H9 (cell line): ENCODE results near the gene KDM2A. TPM values are rescaled to one million over a fixed set of nuclear protein-coding genes. Genes with fewer than 3 reads are reported as not detected.

ENCODE experiments used
- DNase-seq: peaks from one replicate; pipeline ENCODE4 v3.0.0-alpha.2; 2017
- H2AFZ ChIP-seq: one replicate; pipeline ENCODE4 v1.6.1; 2013; ENCODE audit warnings: mild to moderate bottlenecking, low read length, control low read depth, moderate library complexity
- H2AK5ac ChIP-seq: 2 replicates; pipeline ENCODE4 v1.6.1; 2013; ENCODE audit warnings: low read length, control low read depth, mixed read lengths; ENCODE audit not compliant: insufficient read length
- H2BK120ac ChIP-seq: one replicate; pipeline ENCODE4 v1.6.1; 2013; ENCODE audit warnings: low read depth, mild to moderate bottlenecking, low read length, control low read depth, inconsistent platforms; ENCODE audit not compliant: poor library complexity, severe bottlenecking
- H2BK12ac ChIP-seq: 2 replicates; pipeline ENCODE4 v1.6.1; 2013; ENCODE audit warnings: low read length, control low read depth, mixed read lengths, low read depth; ENCODE audit not compliant: insufficient read length
- H2BK15ac ChIP-seq: 2 replicates; pipeline ENCODE4 v1.6.1; 2013; ENCODE audit warnings: low read depth, low read length, control low read depth
- H2BK20ac ChIP-seq: one replicate; pipeline ENCODE4 v1.6.1; 2013; ENCODE audit warnings: low read depth, mild to moderate bottlenecking, low read length, control low read depth, inconsistent platforms; ENCODE audit not compliant: poor library complexity, severe bottlenecking
- H2BK5ac ChIP-seq: 2 replicates; pipeline ENCODE4 v1.6.1; 2013; ENCODE audit warnings: low read length, control low read depth, mixed read lengths; ENCODE audit not compliant: insufficient read length
- H3K14ac ChIP-seq: 2 replicates; pipeline ENCODE4 v1.6.1; 2013; ENCODE audit warnings: low read length, control low read depth; ENCODE audit not compliant: insufficient read depth
- H3K18ac ChIP-seq: 2 replicates; pipeline ENCODE4 v1.6.1; 2013; ENCODE audit warnings: low read depth, mild to moderate bottlenecking, mixed read lengths, low read length, control low read depth; ENCODE audit not compliant: insufficient read length
- H3K23ac ChIP-seq: 2 replicates; pipeline ENCODE4 v1.6.1; 2013; ENCODE audit warnings: low read length, control low read depth, mixed read lengths, low read depth; ENCODE audit not compliant: insufficient read length
- H3K23me2 ChIP-seq: 2 replicates; pipeline ENCODE4 v1.6.1; 2013; ENCODE audit warnings: low read depth, mild to moderate bottlenecking, mixed read lengths, low read length, control low read depth; ENCODE audit not compliant: insufficient read length, poor library complexity, severe bottlenecking
- H3K27ac ChIP-seq: 2 replicates; pipeline ENCODE4 v1.5.1; 2013; ENCODE audit warnings: low read length, control low read depth, mixed read lengths, low read depth; ENCODE audit not compliant: insufficient read length
- H3K27me3 ChIP-seq: 2 replicates; pipeline ENCODE4 v1.6.1; 2013; ENCODE audit warnings: low read length, control low read depth, inconsistent platforms; ENCODE audit not compliant: insufficient read depth
- H3K4ac ChIP-seq: 2 replicates; pipeline ENCODE4 v1.6.1; 2013; ENCODE audit warnings: low read depth, mild to moderate bottlenecking, control low read depth, inconsistent platforms, low read length, moderate library complexity
- H3K4me1 ChIP-seq: 2 replicates; pipeline ENCODE4 v1.6.1; 2013; ENCODE audit warnings: low read length, control low read depth, inconsistent platforms; ENCODE audit not compliant: insufficient read depth
- H3K4me2 ChIP-seq: 2 replicates; pipeline ENCODE4 v1.6.1; 2013; ENCODE audit warnings: low read length, control low read depth, mixed read lengths; ENCODE audit not compliant: insufficient read length, insufficient read depth
- H3K56ac ChIP-seq: 2 replicates; pipeline ENCODE4 v1.6.1; 2013; ENCODE audit warnings: low read depth, mild to moderate bottlenecking, mixed read lengths, low read length, control low read depth; ENCODE audit not compliant: insufficient read length
- H3K79me1 ChIP-seq: 2 replicates; pipeline ENCODE4 v1.6.1; 2013; ENCODE audit warnings: low read depth, mild to moderate bottlenecking, moderate library complexity, low read length, control low read depth, inconsistent platforms; ENCODE audit not compliant: insufficient read depth, poor library complexity, severe bottlenecking
- H3K79me2 ChIP-seq: 2 replicates; pipeline ENCODE4 v1.6.1; 2013; ENCODE audit warnings: low read length, control low read depth, inconsistent platforms; ENCODE audit not compliant: insufficient read depth
- H3K9ac ChIP-seq: 2 replicates; pipeline ENCODE4 v1.6.1; 2013; ENCODE audit warnings: low read length, control low read depth, mixed read lengths; ENCODE audit not compliant: insufficient read length; ENCODE audit errors: extremely low read depth
- H3K9me3 ChIP-seq: one replicate; pipeline ENCODE4 v1.6.1; 2013; ENCODE audit warnings: low read depth, low read length, inconsistent platforms; ENCODE audit not compliant: control insufficient read depth
- H3T11ph ChIP-seq: one replicate; pipeline ENCODE4 v1.6.1; 2013; ENCODE audit warnings: mild to moderate bottlenecking, low read length, control low read depth, inconsistent platforms
- H4K20me1 ChIP-seq: one replicate; pipeline ENCODE4 v1.6.1; 2013; ENCODE audit not compliant: control insufficient read depth, insufficient read length, insufficient read depth
- H4K5ac ChIP-seq: 2 replicates; pipeline ENCODE4 v1.6.1; 2013; ENCODE audit warnings: low read depth, mild to moderate bottlenecking, mixed read lengths, low read length, control low read depth; ENCODE audit not compliant: insufficient read length
- H4K8ac ChIP-seq: replicated peaks from 2 replicates; pipeline ENCODE4 v1.6.1; 2013; ENCODE audit warnings: low read length, control low read depth, mixed read lengths, low read depth; ENCODE audit not compliant: insufficient read length
- H4K91ac ChIP-seq: 2 replicates; pipeline ENCODE4 v1.6.1; 2013; ENCODE audit warnings: low read depth, mild to moderate bottlenecking, moderate library complexity, mixed read lengths, low read length, control low read depth; ENCODE audit not compliant: insufficient read length
- H3K27ac Mint-ChIP-seq, 3 experiments: 2 replicates in 2 of 3; 3 replicates in 1 of 3; pipeline ENCODE4 v1.8.0; 2020 to 2021; ENCODE audit warnings: mixed read lengths in 3 of 3, mild to moderate bottlenecking in 1 of 3, moderate library complexity in 1 of 3
- H3K27me3 Mint-ChIP-seq: 2 replicates; pipeline ENCODE4 v1.8.0; 2021; ENCODE audit warnings: low read depth, mild to moderate bottlenecking, moderate library complexity, mixed read lengths
- H3K36me3 Mint-ChIP-seq, 3 experiments: 2 replicates in 2 of 3; 3 replicates in 1 of 3; pipeline ENCODE4 v1.8.0; 2020 to 2021; ENCODE audit warnings: low read depth in 3 of 3, mixed read lengths in 3 of 3; ENCODE audit not compliant: insufficient read depth in 1 of 3
- H3K4me1 Mint-ChIP-seq, 2 experiments: 2 replicates each; pipeline ENCODE4 v1.8.0; 2020; ENCODE audit warnings: mixed read lengths in 2 of 2
- H3K4me3 Mint-ChIP-seq, 2 experiments: 2 replicates in 1 of 2; 3 replicates in 1 of 2; pipeline ENCODE4 v1.8.0; 2020 to 2021; ENCODE audit warnings: mild to moderate bottlenecking in 2 of 2, mixed read lengths in 2 of 2, moderate library complexity in 1 of 2
- H3K9me3 Mint-ChIP-seq, 2 experiments: 2 replicates in 1 of 2; 3 replicates in 1 of 2; pipeline ENCODE4 v1.8.0; 2020; ENCODE audit warnings: mild to moderate bottlenecking in 2 of 2, mixed read lengths in 2 of 2, moderate library complexity in 1 of 2
- WGBS: extraction: QIAGEN DNeasy Blood & Tissue Kit; methylation state at CpG from one replicate; pipeline ENCODE4 v1.1.7; 2013; ENCODE audit warnings: missing lambda C conversion rate, low lambda C conversion rate, mixed read lengths; ENCODE audit not compliant: insufficient read length; ENCODE audit errors: extremely low coverage; 5-methylcytosine and 5-hydroxymethylcytosine counted together
- total RNA-seq: library from RNA; stranded (reverse); gene quantifications from 2 replicates; pipeline ENCODE4 v1.2.1, GENCODE V29; 2021
- TF ChIP-seq, protein P1 (sequence below): fragments of 200-600 bp; sonication (generic); conservative IDR thresholded peaks from 3 replicates; pipeline ENCODE4 v1.8.0; 2021; ENCODE audit warnings: antibody characterized with exemption, mild to moderate bottlenecking

Gene KDM2A
- total RNA-seq, 1 experiment from 2014 or later: 85.9 TPM

- Histone ChIP-seq H2BK5ac (no peak overlapping the region), H4K20me1 (no peaks in the 10 kb centered on the region), H4K91ac (no peak overlapping the region), H3K9me3 (no peaks in the 10 kb centered on the region), H3K56ac (no peak overlapping the region), H3K79me1 (no peaks in the 10 kb centered on the region), H3K79me2 (no peaks in the 10 kb centered on the region), H4K8ac (no peak overlapping the region), H3K18ac (no peak overlapping the region), H2BK120ac (no peak overlapping the region), H3K14ac (no peak overlapping the region), H3K27me3 (no peaks in the 10 kb centered on the region), H3K4ac (no peak overlapping the region), H4K5ac (no peak overlapping the region), H2AFZ (no peak overlapping the region), H2BK15ac (no peak overlapping the region), H3K27ac (no peak overlapping the region), H3K9ac (no peak overlapping the region), H2BK12ac (no peak overlapping the region), H3K4me2 (no peak overlapping the region), H2AK5ac (no peak overlapping the region), H2BK20ac (no peak overlapping the region), H3K4me1 (peaks cover 2% of the 10 kb centered on the region; the same call in 1 of the 2 replicates), H3K23ac (no peak overlapping the region), H3K23me2 (no peaks in the 10 kb centered on the region), H3T11ph (no peak overlapping the region)
- H3K36me3 Mint-ChIP-seq: peaks cover 19 to 60% (median 55%) of the 10 kb centered on the region in 3 experiments; a peak in 6 of 7 replicates
- no peaks in the 10 kb centered on the region for H3K27me3 Mint-ChIP-seq
- DNase-seq: no peak
- TF ChIP-seq, protein P1, sequence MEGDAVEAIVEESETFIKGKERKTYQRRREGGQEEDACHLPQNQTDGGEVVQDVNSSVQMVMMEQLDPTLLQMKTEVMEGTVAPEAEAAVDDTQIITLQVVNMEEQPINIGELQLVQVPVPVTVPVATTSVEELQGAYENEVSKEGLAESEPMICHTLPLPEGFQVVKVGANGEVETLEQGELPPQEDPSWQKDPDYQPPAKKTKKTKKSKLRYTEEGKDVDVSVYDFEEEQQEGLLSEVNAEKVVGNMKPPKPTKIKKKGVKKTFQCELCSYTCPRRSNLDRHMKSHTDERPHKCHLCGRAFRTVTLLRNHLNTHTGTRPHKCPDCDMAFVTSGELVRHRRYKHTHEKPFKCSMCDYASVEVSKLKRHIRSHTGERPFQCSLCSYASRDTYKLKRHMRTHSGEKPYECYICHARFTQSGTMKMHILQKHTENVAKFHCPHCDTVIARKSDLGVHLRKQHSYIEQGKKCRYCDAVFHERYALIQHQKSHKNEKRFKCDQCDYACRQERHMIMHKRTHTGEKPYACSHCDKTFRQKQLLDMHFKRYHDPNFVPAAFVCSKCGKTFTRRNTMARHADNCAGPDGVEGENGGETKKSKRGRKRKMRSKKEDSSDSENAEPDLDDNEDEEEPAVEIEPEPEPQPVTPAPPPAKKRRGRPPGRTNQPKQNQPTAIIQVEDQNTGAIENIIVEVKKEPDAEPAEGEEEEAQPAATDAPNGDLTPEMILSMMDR: no peak
- no peaks in the 10 kb centered on the region for H3K9me3 Mint-ChIP-seq
- H3K4me1 Mint-ChIP-seq: peaks cover 12 to 21% of the 10 kb centered on the region in 2 experiments
- no CpG with 5 or more reads among the region's 31 CpGs for WGBS
- H3K27ac Mint-ChIP-seq: no peak overlapping the region
- no peak overlapping the region for H3K4me3 Mint-ChIP-seq
Measured at GRCh38 chr11:67280788-67281551, 161.9 kb downstream of the KDM2A start.
